ENCODE data around the gene LAMB4.

DNA sequence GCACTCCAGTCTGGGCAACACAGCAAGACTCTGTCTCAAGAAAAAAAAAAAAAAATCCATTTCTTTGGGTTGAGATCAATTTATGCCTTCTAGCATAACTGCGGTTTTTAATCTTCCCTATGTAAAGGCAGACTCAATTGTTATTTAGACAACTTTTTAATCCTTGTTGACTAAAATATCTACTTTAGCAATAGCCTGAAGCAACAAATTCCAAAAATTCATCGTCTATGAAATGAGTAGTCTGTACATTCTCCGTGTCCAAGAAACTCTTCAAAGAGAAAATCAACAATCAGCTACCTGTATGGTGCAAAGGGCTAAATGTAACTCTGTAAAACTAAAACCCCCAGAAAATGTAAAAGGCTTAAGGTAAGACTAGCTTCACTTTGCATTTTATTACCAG lies 150.0 kb downstream of the LAMB4 start:
- TF ChIP-seq, protein P1, sequence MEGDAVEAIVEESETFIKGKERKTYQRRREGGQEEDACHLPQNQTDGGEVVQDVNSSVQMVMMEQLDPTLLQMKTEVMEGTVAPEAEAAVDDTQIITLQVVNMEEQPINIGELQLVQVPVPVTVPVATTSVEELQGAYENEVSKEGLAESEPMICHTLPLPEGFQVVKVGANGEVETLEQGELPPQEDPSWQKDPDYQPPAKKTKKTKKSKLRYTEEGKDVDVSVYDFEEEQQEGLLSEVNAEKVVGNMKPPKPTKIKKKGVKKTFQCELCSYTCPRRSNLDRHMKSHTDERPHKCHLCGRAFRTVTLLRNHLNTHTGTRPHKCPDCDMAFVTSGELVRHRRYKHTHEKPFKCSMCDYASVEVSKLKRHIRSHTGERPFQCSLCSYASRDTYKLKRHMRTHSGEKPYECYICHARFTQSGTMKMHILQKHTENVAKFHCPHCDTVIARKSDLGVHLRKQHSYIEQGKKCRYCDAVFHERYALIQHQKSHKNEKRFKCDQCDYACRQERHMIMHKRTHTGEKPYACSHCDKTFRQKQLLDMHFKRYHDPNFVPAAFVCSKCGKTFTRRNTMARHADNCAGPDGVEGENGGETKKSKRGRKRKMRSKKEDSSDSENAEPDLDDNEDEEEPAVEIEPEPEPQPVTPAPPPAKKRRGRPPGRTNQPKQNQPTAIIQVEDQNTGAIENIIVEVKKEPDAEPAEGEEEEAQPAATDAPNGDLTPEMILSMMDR (IDR thresholded peaks at IDR 0.05; ENCODE audit: insufficient read depth, low read length) = no peak
- TF ChIP-seq POLR2AphosphoS5 (IDR thresholded peaks at IDR 0.05; ENCODE audit: low read depth) (no peak), GABPA (IDR thresholded peaks at IDR 0.05; ENCODE audit: low read depth) (no peak), SPI1 (IDR thresholded peaks at IDR 0.05; ENCODE audit: borderline replicate concordance, low read depth) (no peak)
- TF ChIP-seq, protein P2, sequence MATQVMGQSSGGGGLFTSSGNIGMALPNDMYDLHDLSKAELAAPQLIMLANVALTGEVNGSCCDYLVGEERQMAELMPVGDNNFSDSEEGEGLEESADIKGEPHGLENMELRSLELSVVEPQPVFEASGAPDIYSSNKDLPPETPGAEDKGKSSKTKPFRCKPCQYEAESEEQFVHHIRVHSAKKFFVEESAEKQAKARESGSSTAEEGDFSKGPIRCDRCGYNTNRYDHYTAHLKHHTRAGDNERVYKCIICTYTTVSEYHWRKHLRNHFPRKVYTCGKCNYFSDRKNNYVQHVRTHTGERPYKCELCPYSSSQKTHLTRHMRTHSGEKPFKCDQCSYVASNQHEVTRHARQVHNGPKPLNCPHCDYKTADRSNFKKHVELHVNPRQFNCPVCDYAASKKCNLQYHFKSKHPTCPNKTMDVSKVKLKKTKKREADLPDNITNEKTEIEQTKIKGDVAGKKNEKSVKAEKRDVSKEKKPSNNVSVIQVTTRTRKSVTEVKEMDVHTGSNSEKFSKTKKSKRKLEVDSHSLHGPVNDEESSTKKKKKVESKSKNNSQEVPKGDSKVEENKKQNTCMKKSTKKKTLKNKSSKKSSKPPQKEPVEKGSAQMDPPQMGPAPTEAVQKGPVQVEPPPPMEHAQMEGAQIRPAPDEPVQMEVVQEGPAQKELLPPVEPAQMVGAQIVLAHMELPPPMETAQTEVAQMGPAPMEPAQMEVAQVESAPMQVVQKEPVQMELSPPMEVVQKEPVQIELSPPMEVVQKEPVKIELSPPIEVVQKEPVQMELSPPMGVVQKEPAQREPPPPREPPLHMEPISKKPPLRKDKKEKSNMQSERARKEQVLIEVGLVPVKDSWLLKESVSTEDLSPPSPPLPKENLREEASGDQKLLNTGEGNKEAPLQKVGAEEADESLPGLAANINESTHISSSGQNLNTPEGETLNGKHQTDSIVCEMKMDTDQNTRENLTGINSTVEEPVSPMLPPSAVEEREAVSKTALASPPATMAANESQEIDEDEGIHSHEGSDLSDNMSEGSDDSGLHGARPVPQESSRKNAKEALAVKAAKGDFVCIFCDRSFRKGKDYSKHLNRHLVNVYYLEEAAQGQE (IDR thresholded peaks at IDR 0.05; ENCODE audit: insufficient replicate concordance, low read depth) = no peak
